GM10847 (cell line): ENCODE data around the gene FBXO11.

Experiments used
- POLR2A ChIP-seq: IDR thresholded peaks from 2 replicates; pipeline ENCODE4 v1.6.1; 2011; ENCODE audit not compliant: insufficient read length; ENCODE audit errors: extremely low read depth

The FBXO11 gene

GRCh38 chr2:47903781-47904490 lies 2.4 kb downstream of the FBXO11 start:
- TF ChIP-seq POLR2A = no peak

- TF ChIP-seq POLR2A = no peak
Observed at GRCh38 chr2:47900857-47901256, 5.4 kb downstream of the FBXO11 start.

- no peak for TF ChIP-seq POLR2A
Observed at GRCh38 chr2:47899915-47900816, 6.1 kb downstream of the FBXO11 start.

GRCh38 chr2:47897883-47898731 lies 8.2 kb downstream of the FBXO11 start:
- TF ChIP-seq POLR2A = no peak

GRCh38 chr2:47896450-47896968 lies 9.8 kb downstream of the FBXO11 start:
- no peak for TF ChIP-seq POLR2A

- no peak for TF ChIP-seq POLR2A
Observed at GRCh38 chr2:47893771-47894170, 12.5 kb downstream of the FBXO11 start.

GRCh38 chr2:47892338-47892730 lies 14.0 kb downstream of the FBXO11 start:
- TF ChIP-seq POLR2A = no peak

GRCh38 chr2:47891369-47892337 lies 14.6 kb downstream of the FBXO11 start:
- TF ChIP-seq POLR2A = no peak

- no peak for TF ChIP-seq POLR2A
Observed at GRCh38 chr2:47890711-47891368, 15.5 kb downstream of the FBXO11 start.

- no peak for TF ChIP-seq POLR2A
Observed at GRCh38 chr2:47888581-47889280, 17.6 kb downstream of the FBXO11 start.

- TF ChIP-seq POLR2A = no peak
Observed at GRCh38 chr2:47876912-47877311, 29.4 kb downstream of the FBXO11 start.

GRCh38 chr2:47872941-47873340 lies 33.4 kb downstream of the FBXO11 start:
- no peak for TF ChIP-seq POLR2A
